ENCODE measurements around the gene MRPS18A. TPM values are rescaled to one million over a fixed set of nuclear protein-coding genes. Genes with fewer than 3 reads are reported as not detected.

MRPS18A gene
- total RNA-seq, 4 donors from 2014 or later: 26.3 to 61.1 (median 45.1) TPM

- 2 to 4% methylated on average over 25 of the region's 25 CpGs for WGBS, 2 donors
- H3K27me3 ChIP-seq: no peaks in the 10 kb centered on the region
- peak overlapping the region; percentile 51 to 92 (median 57) for H3K4me3 ChIP-seq (replicated peaks in 1 of 3)
- peaks cover 27 to 32% of the 10 kb centered on the region in 2 donors for H3K36me3 ChIP-seq
- TF ChIP-seq, protein P1, sequence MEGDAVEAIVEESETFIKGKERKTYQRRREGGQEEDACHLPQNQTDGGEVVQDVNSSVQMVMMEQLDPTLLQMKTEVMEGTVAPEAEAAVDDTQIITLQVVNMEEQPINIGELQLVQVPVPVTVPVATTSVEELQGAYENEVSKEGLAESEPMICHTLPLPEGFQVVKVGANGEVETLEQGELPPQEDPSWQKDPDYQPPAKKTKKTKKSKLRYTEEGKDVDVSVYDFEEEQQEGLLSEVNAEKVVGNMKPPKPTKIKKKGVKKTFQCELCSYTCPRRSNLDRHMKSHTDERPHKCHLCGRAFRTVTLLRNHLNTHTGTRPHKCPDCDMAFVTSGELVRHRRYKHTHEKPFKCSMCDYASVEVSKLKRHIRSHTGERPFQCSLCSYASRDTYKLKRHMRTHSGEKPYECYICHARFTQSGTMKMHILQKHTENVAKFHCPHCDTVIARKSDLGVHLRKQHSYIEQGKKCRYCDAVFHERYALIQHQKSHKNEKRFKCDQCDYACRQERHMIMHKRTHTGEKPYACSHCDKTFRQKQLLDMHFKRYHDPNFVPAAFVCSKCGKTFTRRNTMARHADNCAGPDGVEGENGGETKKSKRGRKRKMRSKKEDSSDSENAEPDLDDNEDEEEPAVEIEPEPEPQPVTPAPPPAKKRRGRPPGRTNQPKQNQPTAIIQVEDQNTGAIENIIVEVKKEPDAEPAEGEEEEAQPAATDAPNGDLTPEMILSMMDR (IDR thresholded peaks at IDR 0.05): no peak
- TF ChIP-seq POLR2A (IDR thresholded peaks at IDR 0.05): peak in 1 of 2 donors; percentile 9
- peaks cover 17 to 30% of the 10 kb centered on the region in 2 donors for H3K4me1 ChIP-seq
- H3K27ac ChIP-seq: peak overlapping the region; percentile 75 to 98 (median 97)
- no peaks in the 10 kb centered on the region for H3K9me3 ChIP-seq
- DNase-seq: peak; percentile 66 to 73
- intact Hi-C loops (cut with DNase I): no loop called here
Observed at GRCh38 chr6:43628393-43629103, 59.0 kb downstream of the MRPS18A start.

- Histone ChIP-seq H3K4me3 (replicated peaks in 1 of 3) (peak overlapping the region in 1 of 3 donors; percentile 92), H3K36me3 (peaks cover 39 to 45% of the 10 kb centered on the region in 2 donors), H3K27ac (peak overlapping the region; percentile 75 to 98 (median 97)), H3K9me3 (no peaks in the 10 kb centered on the region), H3K4me1 (peaks cover 17 to 30% of the 10 kb centered on the region in 2 donors), H3K27me3 (no peaks in the 10 kb centered on the region)
- peak; percentile 91 for DNase-seq
- intact Hi-C loops (cut with DNase I): no loop called here
- WGBS, 2 donors: 28 to 47% methylated on average over 5 of the region's 5 CpGs
- TF ChIP-seq, protein P1 (IDR thresholded peaks at IDR 0.05): no peak
- TF ChIP-seq POLR2A (IDR thresholded peaks at IDR 0.05): peak in 1 of 2 donors; percentile 61
Observed at GRCh38 chr6:43627008-43627825, 60.4 kb downstream of the MRPS18A start.

GRCh38 chr6:43625393-43625992 lies 62.1 kb downstream of the MRPS18A start:
- no peak for TF ChIP-seq POLR2A (IDR thresholded peaks at IDR 0.05)
- TF ChIP-seq, protein P1 (IDR thresholded peaks at IDR 0.05): no peak
- H3K27ac ChIP-seq: peak overlapping the region in 1 of 3 donors; percentile 98
- 92% methylated on average over 13 to 16 of the region's 16 CpGs for WGBS, 2 donors
- intact Hi-C loops (cut with DNase I): no loop called here
- no peaks in the 10 kb centered on the region for H3K9me3 ChIP-seq
- H3K27me3 ChIP-seq: no peaks in the 10 kb centered on the region
- DNase-seq: no peak
- H3K4me3 ChIP-seq (replicated peaks in 1 of 3): no peak overlapping the region
- peaks cover 17 to 29% of the 10 kb centered on the region in 2 donors for H3K4me1 ChIP-seq
- H3K36me3 ChIP-seq: peaks cover 56 to 60% of the 10 kb centered on the region in 2 donors

DNA sequence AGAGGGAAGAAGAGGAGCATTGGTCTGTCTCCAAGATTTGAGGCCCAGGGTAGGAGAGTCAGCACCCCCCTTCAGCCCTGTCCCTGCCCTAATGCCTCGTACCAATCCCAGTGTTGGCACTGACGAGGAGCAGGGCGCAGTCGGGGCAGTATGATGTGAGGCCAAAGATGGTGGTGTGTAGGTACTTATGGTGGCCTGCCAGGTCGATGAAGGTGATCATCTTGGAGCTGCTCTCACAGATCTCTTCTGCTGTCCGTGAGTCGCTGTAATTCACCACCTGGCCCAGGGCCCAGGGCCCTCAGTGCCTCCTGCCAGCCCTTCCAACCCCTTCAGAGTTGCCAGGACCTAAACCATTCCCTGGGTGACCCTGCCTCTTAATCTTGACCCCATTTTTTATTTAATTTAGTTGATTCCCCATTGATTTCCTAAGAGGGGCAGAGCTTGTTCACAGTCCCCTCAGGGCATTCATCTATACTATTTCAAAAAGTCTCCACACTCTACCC lies 62.8 kb downstream of the MRPS18A start:
- Histone ChIP-seq H3K9me3 (no peaks in the 10 kb centered on the region), H3K36me3 (peaks cover 61 to 63% of the 10 kb centered on the region in 2 donors), H3K4me1 (peaks cover 17 to 23% of the 10 kb centered on the region in 2 donors), H3K27me3 (no peaks in the 10 kb centered on the region), H3K4me3 (replicated peaks in 1 of 3) (no peak overlapping the region), H3K27ac (no peak overlapping the region)
- TF ChIP-seq, protein P1 (IDR thresholded peaks at IDR 0.05): no peak
- TF ChIP-seq POLR2A (IDR thresholded peaks at IDR 0.05): no peak
- DNase-seq: no peak
- WGBS, 2 donors: 83 to 88% methylated on average over 7 of the region's 7 CpGs
- intact Hi-C loops (cut with DNase I): no loop called here
